ENCODE data around the gene CPSF4L.
"Not testable (repeated sequence)": the region's sequence is repeated elsewhere in the genome, so short reads cannot be mapped to it uniquely, and the experiment has no call there.

Gene CPSF4L

GRCh38 chr17:73266796-73267195 is 5.1 kb upstream of the CPSF4L start:
- Histone ChIP-seq H2AFZ (ENCODE audit: low read length) (no peak overlapping the region), H3K27ac (ENCODE audit: low read length) (no peak overlapping the region), H3K27me3 (replicated peaks; ENCODE audit: insufficient read depth, low read length) (no peaks in the 10 kb centered on the region), H3F3A (ENCODE audit: insufficient read depth, low read length) (no peaks in the 10 kb centered on the region), H3K4me2 (ENCODE audit: low read depth, low read length) (no peak overlapping the region), H3K36me3 (replicated peaks; ENCODE audit: insufficient read depth, low read length) (no peaks in the 10 kb centered on the region), H3K4me1 (ENCODE audit: low read length) (peaks cover 3% of the 10 kb centered on the region; the same call in 1 of the 2 replicates), H3K9me2 (replicated peaks; ENCODE audit: insufficient read depth, low read length) (no peaks in the 10 kb centered on the region), H3K4me3 (ENCODE audit: low read length) (no peak overlapping the region), H3K9ac (ENCODE audit: low read length) (no peak overlapping the region), H3K79me2 (ENCODE audit: low read length) (no peaks in the 10 kb centered on the region), H3K9me3 (replicated peaks; ENCODE audit: insufficient read depth, low read length) (no peaks in the 10 kb centered on the region), H4K20me1 (ENCODE audit: insufficient read depth, low read length) (no peaks in the 10 kb centered on the region)
- TF ChIP-seq EZH2 (optimal IDR thresholded peaks at IDR 0.05; ENCODE audit: low read depth, low read length) (no peak), EZH2phosphoT487 (IDR thresholded peaks at IDR 0.05; ENCODE audit: low read length) (no peak), CTCF (IDR thresholded peaks at IDR 0.05; ENCODE audit: low read length) (no peak)
- no peak for DNase-seq

GRCh38 chr17:73265646-73266640 is 4.3 kb upstream of the CPSF4L start:
- Histone ChIP-seq H3K36me3 (replicated peaks; ENCODE audit: insufficient read depth, low read length) (no peaks in the 10 kb centered on the region), H3K4me1 (ENCODE audit: low read length) (peaks cover 3% of the 10 kb centered on the region; the same call in 1 of the 2 replicates), H3K4me2 (ENCODE audit: low read depth, low read length) (no peak overlapping the region), H3K4me3 (ENCODE audit: low read length) (no peak overlapping the region), H4K20me1 (ENCODE audit: insufficient read depth, low read length) (no peaks in the 10 kb centered on the region), H3K9me2 (replicated peaks; ENCODE audit: insufficient read depth, low read length) (no peaks in the 10 kb centered on the region), H3K27ac (ENCODE audit: low read length) (no peak overlapping the region), H3F3A (ENCODE audit: insufficient read depth, low read length) (no peaks in the 10 kb centered on the region), H3K27me3 (replicated peaks; ENCODE audit: insufficient read depth, low read length) (no peaks in the 10 kb centered on the region), H3K9ac (ENCODE audit: low read length) (no peak overlapping the region), H3K79me2 (ENCODE audit: low read length) (no peaks in the 10 kb centered on the region), H2AFZ (ENCODE audit: low read length) (no peak overlapping the region), H3K9me3 (replicated peaks; ENCODE audit: insufficient read depth, low read length) (no peaks in the 10 kb centered on the region)
- TF ChIP-seq EZH2 (optimal IDR thresholded peaks at IDR 0.05; ENCODE audit: low read depth, low read length) (no peak), CTCF (IDR thresholded peaks at IDR 0.05; ENCODE audit: low read length) (no peak), EZH2phosphoT487 (IDR thresholded peaks at IDR 0.05; ENCODE audit: low read length) (no peak)
- DNase-seq = no peak

GRCh38 chr17:73264448-73264847 is 2.8 kb upstream of the CPSF4L start:
- not testable (repeated sequence) for H3K9ac ChIP-seq (ENCODE audit: low read length); DNase-seq; H4K20me1 ChIP-seq (ENCODE audit: insufficient read depth, low read length); H3K36me3 ChIP-seq (replicated peaks; ENCODE audit: insufficient read depth, low read length); H3K4me1 ChIP-seq (ENCODE audit: low read length); H3K27ac ChIP-seq (ENCODE audit: low read length); H3K4me2 ChIP-seq (ENCODE audit: low read depth, low read length); H3K79me2 ChIP-seq (ENCODE audit: low read length); H3K9me2 ChIP-seq (replicated peaks; ENCODE audit: insufficient read depth, low read length); H3K4me3 ChIP-seq (ENCODE audit: low read length); H2AFZ ChIP-seq (ENCODE audit: low read length); H3K9me3 ChIP-seq (replicated peaks; ENCODE audit: insufficient read depth, low read length); H3K27me3 ChIP-seq (replicated peaks; ENCODE audit: insufficient read depth, low read length); H3F3A ChIP-seq (ENCODE audit: insufficient read depth, low read length)

All from MM.1S (cell line).